K562 (cell line): ENCODE data around the gene MFSD8. TPM values are rescaled to one million over a fixed set of nuclear protein-coding genes. Genes with fewer than 3 reads are reported as not detected.

ENCODE experiments used
- CC2D1A ChIP-seq: fragments of 450-650 bp; IDR thresholded peaks from 2 replicates; pipeline ENCODE4 v1.6.1; 2017; ENCODE audit warnings: mild to moderate bottlenecking
- COPS2 ChIP-seq: fragments of 450-650 bp; conservative IDR thresholded peaks from 2 replicates; pipeline ENCODE4 v1.6.1; 2016; ENCODE audit warnings: mild to moderate bottlenecking, moderate library complexity
- FIP1L1 ChIP-seq: fragments of 200-400 bp; formaldehyde crosslinking; IDR thresholded peaks from 2 replicates; pipeline ENCODE4 v1.6.1; 2018; ENCODE audit warnings: mild to moderate bottlenecking, low read depth, low read length; ENCODE audit not compliant: poor library complexity, severe bottlenecking
- FOSL1 ChIP-seq: fragments of 200-800 bp; sonication (Bioruptor generic); conservative IDR thresholded peaks from 2 replicates; pipeline ENCODE4 v1.6.1; 2016; ENCODE audit warnings: missing genetic modification characterization, missing compliant biosample characterization
- HDAC2 ChIP-seq: fragments of 450-650 bp; IDR thresholded peaks from 2 replicates; pipeline ENCODE4 v1.6.1; 2016; ENCODE audit warnings: mild to moderate bottlenecking
- JUND ChIP-seq, 2 experiments: IDR thresholded peaks; 2 replicates in 1 of 2; 3 replicates in 1 of 2; pipeline ENCODE4 v1.6.1; 2011; ENCODE audit warnings: borderline replicate concordance in 2 of 2, low read depth in 2 of 2, low read length in 2 of 2, improper control_type of control experiment in 1 of 2, missing biosample characterization in 1 of 2, missing genetic modification characterization in 1 of 2, missing genetic modification reagents in 1 of 2
- MEF2D ChIP-seq: conservative IDR thresholded peaks from 2 replicates; pipeline ENCODE4 v1.6.1; 2016; ENCODE audit warnings: low read depth, missing genetic modification characterization, missing compliant biosample characterization
- MTF1 ChIP-seq: fragments of 250-450 bp; sonication (Bioruptor Pico); IDR thresholded peaks from 2 replicates; pipeline ENCODE4 v1.9.0; 2021; ENCODE audit warnings: moderate library complexity, mild to moderate bottlenecking, inconsistent platforms, borderline replicate concordance
- NR1H2 ChIP-seq: sonication (generic); formaldehyde crosslinking; IDR thresholded peaks from 2 replicates; pipeline ENCODE4 v1.4.0; 2020; ENCODE audit warnings: mild to moderate bottlenecking, missing genetic modification reagents
- POLR2H ChIP-seq: IDR thresholded peaks from 2 replicates; pipeline ENCODE4 v1.6.1; 2016; ENCODE audit warnings: missing genetic modification characterization, low read depth, mild to moderate bottlenecking, control low read depth, missing compliant biosample characterization, moderate library complexity
- RBM22 ChIP-seq: fragments of 200-400 bp; formaldehyde crosslinking; IDR thresholded peaks from 2 replicates; pipeline ENCODE4 v1.6.1; 2018; ENCODE audit warnings: low read length, low read depth; ENCODE audit not compliant: poor library complexity, severe bottlenecking
- SMARCB1 ChIP-seq: IDR thresholded peaks from 2 replicates; pipeline ENCODE4 v1.6.1; 2011; ENCODE audit warnings: improper control_type of control experiment, low read depth; ENCODE audit not compliant: insufficient read length
- TEAD1 ChIP-seq, 2 experiments: fragments of 450-650 bp in 1 of 2; sonication (generic) in 1 of 2; formaldehyde crosslinking; IDR thresholded peaks; 2 replicates each; pipeline versions ENCODE4 v1.4.0 to v1.8.0; 2020 to 2022; ENCODE audit warnings: mild to moderate bottlenecking in 2 of 2, missing genetic modification reagents in 1 of 2
- ZNF583 ChIP-seq: fragments of 250-450 bp; sonication (Bioruptor Pico); IDR thresholded peaks from 2 replicates; pipeline ENCODE4 v1.4.0; 2020
- ZNF830 ChIP-seq: fragments of 250-450 bp; sonication (Bioruptor Pico); IDR thresholded peaks from 2 replicates; pipeline ENCODE4 v1.5.0; 2021; ENCODE audit warnings: mild to moderate bottlenecking
- polyA plus RNA-seq, 8 experiments: library from polyadenylated mRNA; depleted of rRNA in 4 of 8; stranded (reverse) in 5 of 8; unstranded in 3 of 8; fragments of >200 nt; fragmentation: Nextera tagmentation in 2 of 8; fragmentation: Illumina TruSeq in 1 of 8; extraction: Ambion mirVana in 2 of 8; extraction: Trizol in 1 of 8; gene quantifications; 2 replicates each; pipeline versions ENCODE4 v1.2.1 to v1.2.3, GENCODE V29; 2011 to 2014; ENCODE audit warnings: inconsistent platforms in 1 of 8, missing spikeins in 1 of 8
- total RNA-seq, 7 experiments: library from RNA; depleted of rRNA in 6 of 7; stranded (reverse); fragments of >200 nt in 6 of 7; fragmentation: Illumina TruSeq in 2 of 7; extraction: Trizol in 2 of 7; gene quantifications; 2 replicates each; pipeline versions ENCODE4 v1.2.1 to v1.2.3, GENCODE V29; 2011 to 2021; ENCODE audit warnings: low replicate concordance in 1 of 7
- TF ChIP-seq, protein P1 (sequence below): sonication (generic); formaldehyde crosslinking; IDR thresholded peaks from 2 replicates; pipeline ENCODE4 v1.8.0; 2022; ENCODE audit warnings: mild to moderate bottlenecking, low read depth, missing genetic modification reagents
- TF ChIP-seq, protein P2 (sequence below), 2 experiments: IDR thresholded peaks in 1 of 2; conservative IDR thresholded peaks in 1 of 2; 2 replicates each; pipeline ENCODE4 v1.6.1; 2016; ENCODE audit warnings: low read depth in 2 of 2, mild to moderate bottlenecking in 1 of 2, missing compliant biosample characterization in 1 of 2, missing genetic modification characterization in 1 of 2, moderate library complexity in 1 of 2
- TF ChIP-seq, protein P3 (sequence below): fragments of 250-450 bp; sonication (Bioruptor Pico); IDR thresholded peaks from 2 replicates; pipeline ENCODE4 v1.4.0; 2020; ENCODE audit warnings: mild to moderate bottlenecking
- TF ChIP-seq, protein P4 (sequence below): fragments of 250-450 bp; sonication (Bioruptor Pico); IDR thresholded peaks from 2 replicates; pipeline ENCODE4 v1.4.0; 2020

The MFSD8 gene
- total and polyA plus RNA-seq, 9 of the 15 experiments (the other 6 are each of a cell fraction or from before 2014, with no cell fraction given): 7.0 to 27.2 (median 18.7) TPM

DNA sequence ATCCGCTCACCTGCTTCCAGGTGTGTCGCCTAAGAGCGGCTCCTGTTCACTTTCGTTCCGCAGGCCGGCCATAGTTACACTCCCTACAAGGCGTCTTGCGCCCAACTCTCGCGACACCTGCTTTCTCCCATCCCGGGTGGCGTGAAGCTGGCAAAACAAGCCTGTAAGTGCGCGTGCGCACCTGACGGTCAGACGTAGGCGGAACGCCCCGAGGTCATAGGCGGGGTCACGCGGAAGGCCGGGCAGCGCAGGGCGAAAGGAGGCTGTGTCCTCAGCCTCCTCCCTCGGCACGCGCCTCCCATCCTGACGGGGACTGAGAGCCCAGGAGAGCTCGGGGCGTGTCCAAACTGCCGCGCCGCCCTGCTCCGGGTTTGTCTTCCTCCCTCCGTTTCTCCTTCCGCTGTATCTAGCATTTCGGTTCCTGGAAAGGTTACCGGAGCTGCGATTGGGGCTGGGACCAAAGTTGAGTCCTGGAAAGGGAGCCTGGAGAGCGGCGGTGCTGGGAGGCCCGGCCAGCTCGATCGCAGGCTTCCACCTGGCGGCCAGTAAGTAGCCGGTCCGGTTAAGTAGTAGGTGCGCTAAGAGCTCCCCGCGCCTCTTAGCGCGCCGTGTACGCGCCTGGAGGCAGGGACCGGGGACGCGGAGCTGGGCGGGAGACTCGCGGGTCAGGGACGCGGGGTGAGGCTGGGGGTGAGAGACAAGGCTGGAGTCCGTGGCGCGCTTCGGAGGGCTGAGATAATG, at the start of gene MFSD8, which contains the start of gene ABHD18 (continued):
- TF ChIP-seq FOSL1 (tag) (no peak), ZNF583 (0 out of 2 replicates have a peak, but pooled peaks have one; percentile 20), ZNF830 (no peak), COPS2 (no peak), SMARCB1 (no peak), FIP1L1 (peak; percentile 16), NR1H2 (peak; percentile 80; the same call in 1 of the 2 replicates), HDAC2 (peak; percentile 21; the same call in 1 of the 2 replicates), POLR2H (tag) (peak; percentile 75), CC2D1A (peak; percentile 64; the same call in 1 of the 2 replicates), JUND (IDR thresholded peaks at IDR 0.05; ENCODE audit: borderline replicate concordance, low read depth, low read length) (peak; percentile 61), JUND (tag; IDR thresholded peaks at IDR 0.05; ENCODE audit: borderline replicate concordance, low read depth, low read length) (no peak; the same call in 2 of the 3 replicates), MEF2D (no peak), TEAD1 (CRISPR knock-in tag; IDR thresholded peaks at IDR 0.05) (peak in 1 of 2 experiments; percentile 86; a peak in 1 of 4 replicates), MTF1 (CRISPR knock-in tag) (no peak), RBM22 (peak; percentile 48)
- TF ChIP-seq, protein P1, sequence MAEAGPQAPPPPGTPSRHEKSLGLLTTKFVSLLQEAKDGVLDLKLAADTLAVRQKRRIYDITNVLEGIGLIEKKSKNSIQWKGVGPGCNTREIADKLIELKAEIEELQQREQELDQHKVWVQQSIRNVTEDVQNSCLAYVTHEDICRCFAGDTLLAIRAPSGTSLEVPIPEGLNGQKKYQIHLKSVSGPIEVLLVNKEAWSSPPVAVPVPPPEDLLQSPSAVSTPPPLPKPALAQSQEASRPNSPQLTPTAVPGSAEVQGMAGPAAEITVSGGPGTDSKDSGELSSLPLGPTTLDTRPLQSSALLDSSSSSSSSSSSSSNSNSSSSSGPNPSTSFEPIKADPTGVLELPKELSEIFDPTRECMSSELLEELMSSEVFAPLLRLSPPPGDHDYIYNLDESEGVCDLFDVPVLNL (CRISPR knock-in tag): no peak
- TF ChIP-seq, protein P2, sequence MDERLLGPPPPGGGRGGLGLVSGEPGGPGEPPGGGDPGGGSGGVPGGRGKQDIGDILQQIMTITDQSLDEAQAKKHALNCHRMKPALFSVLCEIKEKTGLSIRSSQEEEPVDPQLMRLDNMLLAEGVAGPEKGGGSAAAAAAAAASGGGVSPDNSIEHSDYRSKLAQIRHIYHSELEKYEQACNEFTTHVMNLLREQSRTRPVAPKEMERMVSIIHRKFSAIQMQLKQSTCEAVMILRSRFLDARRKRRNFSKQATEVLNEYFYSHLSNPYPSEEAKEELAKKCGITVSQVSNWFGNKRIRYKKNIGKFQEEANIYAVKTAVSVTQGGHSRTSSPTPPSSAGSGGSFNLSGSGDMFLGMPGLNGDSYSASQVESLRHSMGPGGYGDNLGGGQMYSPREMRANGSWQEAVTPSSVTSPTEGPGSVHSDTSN (CRISPR knock-in tag; IDR thresholded peaks at IDR 0.05; ENCODE audit: low read depth): no peak
- TF ChIP-seq, protein P2 (tag; conservative IDR thresholded peaks at IDR 0.05; ENCODE audit: low read depth): no peak
- TF ChIP-seq, protein P3, sequence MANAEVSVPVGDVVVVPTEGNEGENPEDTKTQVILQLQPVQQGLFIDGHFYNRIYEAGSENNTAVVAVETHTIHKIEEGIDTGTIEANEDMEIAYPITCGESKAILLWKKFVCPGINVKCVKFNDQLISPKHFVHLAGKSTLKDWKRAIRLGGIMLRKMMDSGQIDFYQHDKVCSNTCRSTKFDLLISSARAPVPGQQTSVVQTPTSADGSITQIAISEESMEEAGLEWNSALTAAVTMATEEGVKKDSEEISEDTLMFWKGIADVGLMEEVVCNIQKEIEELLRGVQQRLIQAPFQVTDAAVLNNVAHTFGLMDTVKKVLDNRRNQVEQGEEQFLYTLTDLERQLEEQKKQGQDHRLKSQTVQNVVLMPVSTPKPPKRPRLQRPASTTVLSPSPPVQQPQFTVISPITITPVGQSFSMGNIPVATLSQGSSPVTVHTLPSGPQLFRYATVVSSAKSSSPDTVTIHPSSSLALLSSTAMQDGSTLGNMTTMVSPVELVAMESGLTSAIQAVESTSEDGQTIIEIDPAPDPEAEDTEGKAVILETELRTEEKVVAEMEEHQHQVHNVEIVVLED (CRISPR knock-in tag): peak; percentile 90
- TF ChIP-seq, protein P4, sequence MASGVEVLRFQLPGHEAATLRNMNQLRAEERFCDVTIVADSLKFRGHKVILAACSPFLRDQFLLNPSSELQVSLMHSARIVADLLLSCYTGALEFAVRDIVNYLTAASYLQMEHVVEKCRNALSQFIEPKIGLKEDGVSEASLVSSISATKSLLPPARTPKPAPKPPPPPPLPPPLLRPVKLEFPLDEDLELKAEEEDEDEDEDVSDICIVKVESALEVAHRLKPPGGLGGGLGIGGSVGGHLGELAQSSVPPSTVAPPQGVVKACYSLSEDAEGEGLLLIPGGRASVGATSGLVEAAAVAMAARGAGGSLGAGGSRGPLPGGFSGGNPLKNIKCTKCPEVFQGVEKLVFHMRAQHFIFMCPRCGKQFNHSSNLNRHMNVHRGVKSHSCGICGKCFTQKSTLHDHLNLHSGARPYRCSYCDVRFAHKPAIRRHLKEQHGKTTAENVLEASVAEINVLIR: no peak
